Nephron (organoid): Measurements from ENCODE around the gene ARHGAP10.
"Not testable (repeated sequence)": the region's sequence is repeated elsewhere in the genome, so short reads cannot be mapped to it uniquely, and the experiment has no call there.

ENCODE experiments used
- H3K27ac Mint-ChIP-seq, 3 experiments: 2 replicates each; pipeline ENCODE4 v1.8.0; 2020; ENCODE audit warnings: mixed read lengths in 3 of 3, mild to moderate bottlenecking in 2 of 3, moderate library complexity in 1 of 3
- H3K27me3 Mint-ChIP-seq: 2 replicates; pipeline ENCODE4 v1.8.0; 2021; ENCODE audit warnings: low read depth, mild to moderate bottlenecking, moderate library complexity, mixed read lengths
- H3K36me3 Mint-ChIP-seq: 2 replicates; pipeline ENCODE4 v1.8.0; 2020; ENCODE audit warnings: low read depth, mixed read lengths
- H3K4me1 Mint-ChIP-seq: 2 replicates; pipeline ENCODE4 v1.8.0; 2020; ENCODE audit warnings: mixed read lengths
- H3K4me3 Mint-ChIP-seq, 3 experiments: 2 replicates each; pipeline ENCODE4 v1.8.0; 2020; ENCODE audit warnings: mild to moderate bottlenecking in 3 of 3, mixed read lengths in 3 of 3, moderate library complexity in 2 of 3
- H3K9me3 Mint-ChIP-seq: 2 replicates; pipeline ENCODE4 v1.8.0; 2020; ENCODE audit warnings: mixed read lengths
- TF ChIP-seq, protein P1 (sequence below), 3 experiments: fragments of 200-600 bp; sonication (generic); IDR thresholded peaks; one replicate each; pipeline ENCODE4 v1.5.0; 2021; ENCODE audit warnings: antibody characterized with exemption in 3 of 3; ENCODE audit not compliant: unreplicated experiment in 3 of 3

ARHGAP10 gene

GRCh38 chr4:147793569-147794313 is 61.9 kb downstream of the ARHGAP10 start:
- H3K27me3 Mint-ChIP-seq, result no peaks in the 10 kb centered on the region
- peaks cover 3% of the 10 kb centered on the region for H3K36me3 Mint-ChIP-seq
- H3K4me1 Mint-ChIP-seq, result peaks cover 26% of the 10 kb centered on the region
- no peak overlapping the region for H3K4me3 Mint-ChIP-seq
- no peaks in the 10 kb centered on the region for H3K9me3 Mint-ChIP-seq
- peak overlapping the region; percentile 56 to 86 (median 68) for H3K27ac Mint-ChIP-seq
- TF ChIP-seq, protein P1, sequence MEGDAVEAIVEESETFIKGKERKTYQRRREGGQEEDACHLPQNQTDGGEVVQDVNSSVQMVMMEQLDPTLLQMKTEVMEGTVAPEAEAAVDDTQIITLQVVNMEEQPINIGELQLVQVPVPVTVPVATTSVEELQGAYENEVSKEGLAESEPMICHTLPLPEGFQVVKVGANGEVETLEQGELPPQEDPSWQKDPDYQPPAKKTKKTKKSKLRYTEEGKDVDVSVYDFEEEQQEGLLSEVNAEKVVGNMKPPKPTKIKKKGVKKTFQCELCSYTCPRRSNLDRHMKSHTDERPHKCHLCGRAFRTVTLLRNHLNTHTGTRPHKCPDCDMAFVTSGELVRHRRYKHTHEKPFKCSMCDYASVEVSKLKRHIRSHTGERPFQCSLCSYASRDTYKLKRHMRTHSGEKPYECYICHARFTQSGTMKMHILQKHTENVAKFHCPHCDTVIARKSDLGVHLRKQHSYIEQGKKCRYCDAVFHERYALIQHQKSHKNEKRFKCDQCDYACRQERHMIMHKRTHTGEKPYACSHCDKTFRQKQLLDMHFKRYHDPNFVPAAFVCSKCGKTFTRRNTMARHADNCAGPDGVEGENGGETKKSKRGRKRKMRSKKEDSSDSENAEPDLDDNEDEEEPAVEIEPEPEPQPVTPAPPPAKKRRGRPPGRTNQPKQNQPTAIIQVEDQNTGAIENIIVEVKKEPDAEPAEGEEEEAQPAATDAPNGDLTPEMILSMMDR (IDR thresholded peaks at IDR 0.05; ENCODE audit: unreplicated experiment in 3 of 3), result no peak

DNA sequence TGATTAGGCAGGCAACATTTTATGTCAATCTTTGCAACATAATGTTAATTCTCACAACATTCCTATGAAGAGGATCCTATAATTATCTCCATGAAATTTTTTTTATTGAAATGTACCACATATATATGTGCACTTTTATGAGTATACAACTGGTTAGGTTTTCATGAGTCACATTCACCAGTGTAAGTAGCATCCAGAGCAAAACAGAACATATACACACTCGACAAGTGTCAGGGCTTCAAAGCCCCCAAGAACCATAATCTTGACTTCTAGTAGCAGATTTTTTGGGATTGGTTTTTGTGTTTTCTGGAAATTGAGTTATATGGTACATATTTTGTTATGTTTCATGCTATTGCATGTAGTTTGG is 62.4 kb downstream of the ARHGAP10 start:
- no peaks in the 10 kb centered on the region for H3K9me3 Mint-ChIP-seq
- no peak overlapping the region for H3K4me3 Mint-ChIP-seq
- H3K36me3 Mint-ChIP-seq, result peaks cover 3% of the 10 kb centered on the region
- TF ChIP-seq, protein P1 (IDR thresholded peaks at IDR 0.05; ENCODE audit: unreplicated experiment in 3 of 3), result no peak
- peaks cover 22% of the 10 kb centered on the region for H3K4me1 Mint-ChIP-seq
- no peaks in the 10 kb centered on the region for H3K27me3 Mint-ChIP-seq
- peak overlapping the region in 2 of 3 experiments; percentile 56 to 86 for H3K27ac Mint-ChIP-seq

GRCh38 chr4:147794787-147795413 is 63.0 kb downstream of the ARHGAP10 start:
- no peak overlapping the region for H3K4me3 Mint-ChIP-seq
- peaks cover 3% of the 10 kb centered on the region for H3K36me3 Mint-ChIP-seq
- no peaks in the 10 kb centered on the region for H3K27me3 Mint-ChIP-seq
- TF ChIP-seq, protein P1 (IDR thresholded peaks at IDR 0.05; ENCODE audit: unreplicated experiment in 3 of 3), result no peak
- peak overlapping the region in 1 of 3 experiments; percentile 54 for H3K27ac Mint-ChIP-seq
- no peaks in the 10 kb centered on the region for H3K9me3 Mint-ChIP-seq
- H3K4me1 Mint-ChIP-seq, result peaks cover 25% of the 10 kb centered on the region

- H3K27ac Mint-ChIP-seq, result peak overlapping the region in 1 of 3 experiments; percentile 25
- peaks cover 18% of the 10 kb centered on the region for H3K4me1 Mint-ChIP-seq
- not testable (repeated sequence) for H3K36me3 Mint-ChIP-seq, H3K9me3 Mint-ChIP-seq, H3K4me3 Mint-ChIP-seq, H3K27me3 Mint-ChIP-seq
Observed at GRCh38 chr4:147799057-147799456, 67.2 kb downstream of the ARHGAP10 start.

DNA sequence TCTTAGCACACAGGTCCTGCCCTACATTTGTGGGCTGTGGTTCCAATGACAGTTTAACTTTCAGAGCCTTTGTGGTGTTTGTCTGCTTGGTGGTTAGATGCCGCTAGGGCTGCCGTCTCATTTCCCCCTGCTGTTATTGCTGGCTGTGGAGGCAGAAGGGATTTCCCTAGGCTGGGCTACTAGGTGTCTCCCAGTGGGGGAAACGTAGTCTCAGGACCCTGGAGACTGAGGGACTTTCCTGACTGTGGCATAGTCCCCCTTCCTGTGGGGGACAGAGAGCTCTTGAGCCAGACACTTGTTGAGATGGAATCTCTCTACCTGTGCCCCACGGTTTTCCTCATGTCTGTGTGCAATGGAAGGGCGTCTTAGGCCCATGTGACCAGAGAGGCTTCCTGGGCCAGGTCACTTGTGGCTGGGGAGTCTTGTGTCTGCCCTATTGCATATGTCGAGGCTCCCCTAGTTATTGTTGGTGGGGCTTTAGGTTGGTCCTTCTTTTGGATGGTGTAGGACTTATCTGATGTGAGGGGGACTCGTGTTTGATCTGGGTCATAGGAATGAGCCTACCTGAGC is 68.2 kb downstream of the ARHGAP10 start:
- H3K4me1 Mint-ChIP-seq, result peaks cover 24% of the 10 kb centered on the region
- TF ChIP-seq, protein P1 (IDR thresholded peaks at IDR 0.05; ENCODE audit: unreplicated experiment in 3 of 3), result no peak
- peak overlapping the region in 1 of 3 experiments; percentile 43 for H3K27ac Mint-ChIP-seq
- no peaks in the 10 kb centered on the region for H3K27me3 Mint-ChIP-seq
- H3K4me3 Mint-ChIP-seq, result no peak overlapping the region
- peaks cover 3% of the 10 kb centered on the region for H3K36me3 Mint-ChIP-seq
- no peaks in the 10 kb centered on the region for H3K9me3 Mint-ChIP-seq

DNA sequence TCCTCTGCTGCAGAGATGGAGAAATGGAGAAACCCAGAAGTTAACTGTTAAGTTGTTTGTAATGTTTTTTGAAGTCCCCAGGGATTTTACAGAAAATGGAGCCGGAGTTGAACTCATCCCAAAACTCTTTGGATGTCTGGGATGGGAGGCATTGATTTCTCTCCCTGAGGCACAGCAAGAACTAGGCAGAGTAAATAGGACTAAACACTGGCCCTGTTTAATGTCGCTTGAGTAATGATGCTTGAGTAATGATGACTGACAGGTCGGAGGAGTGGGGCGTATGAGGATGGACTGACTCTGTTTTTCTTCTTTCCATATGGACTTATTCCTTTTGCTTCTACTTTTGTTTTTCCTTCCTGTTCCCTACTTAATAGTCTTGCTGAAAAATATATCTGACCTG is 69.9 kb downstream of the ARHGAP10 start:
- TF ChIP-seq, protein P1 (IDR thresholded peaks at IDR 0.05; ENCODE audit: unreplicated experiment in 3 of 3), result no peak
- no peaks in the 10 kb centered on the region for H3K9me3 Mint-ChIP-seq
- peaks cover 26% of the 10 kb centered on the region for H3K4me1 Mint-ChIP-seq
- H3K27ac Mint-ChIP-seq, result no peak overlapping the region
- no peak overlapping the region for H3K4me3 Mint-ChIP-seq
- H3K27me3 Mint-ChIP-seq, result no peaks in the 10 kb centered on the region
- H3K36me3 Mint-ChIP-seq, result peaks cover 3% of the 10 kb centered on the region
